ENCODE results near the gene OPCML. TPM values are rescaled to one million over a fixed set of nuclear protein-coding genes. Genes with fewer than 3 reads are reported as not detected.

OPCML gene
- total RNA-seq, 1 experiment from 2014 or later = 0.58 TPM

- H3K9me3 ChIP-seq (replicated peaks) = no peaks in the 10 kb centered on the region
- H3K36me3 ChIP-seq = no peaks in the 10 kb centered on the region
- H3K4me3 ChIP-seq = no peak overlapping the region
Observed at GRCh38 chr11:132872211-132872610, 660.1 kb downstream of the OPCML start.

GRCh38 chr11:132866783-132867545 lies 665.3 kb downstream of the OPCML start:
- no peaks in the 10 kb centered on the region for H3K4me1 ChIP-seq (replicated peaks)
- H3K4me3 ChIP-seq = no peak overlapping the region
- DNase-seq (ENCODE audit: low read depth in 1 of 2, low spot score in 2 of 2) = no peak
- H3K9me3 ChIP-seq (replicated peaks) = no peaks in the 10 kb centered on the region
- no peaks in the 10 kb centered on the region for H3K36me3 ChIP-seq
- no peaks in the 10 kb centered on the region for H3K27me3 ChIP-seq (replicated peaks)
- no peak overlapping the region for H3K27ac ChIP-seq

More at GRCh38 chr11:132872211-132872610, 660.1 kb downstream of the OPCML start:
- no peak overlapping the region for H3K27ac ChIP-seq
- no peak for DNase-seq (ENCODE audit: low read depth in 1 of 2, low spot score in 2 of 2)
- no peaks in the 10 kb centered on the region for H3K27me3 ChIP-seq (replicated peaks)
- no peaks in the 10 kb centered on the region for H3K4me1 ChIP-seq (replicated peaks)

DNA sequence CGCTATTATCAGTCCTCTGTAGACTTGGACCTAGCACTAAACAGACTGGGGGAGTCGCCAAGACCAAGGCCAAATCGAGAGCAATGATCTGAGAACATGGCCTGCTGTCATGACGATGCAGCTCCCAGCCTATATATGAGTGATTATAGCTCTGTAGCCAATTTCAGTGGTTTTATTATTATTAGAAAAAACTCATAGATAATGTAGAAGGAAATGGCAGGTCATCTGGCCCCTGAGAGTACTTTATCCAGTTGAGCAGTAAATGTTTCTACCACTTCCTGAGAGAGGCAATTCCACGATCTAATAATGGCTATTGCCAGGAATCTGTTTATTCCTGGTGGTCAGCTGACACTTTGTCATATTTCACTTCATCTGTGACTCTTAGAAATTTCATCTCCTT lies 666.7 kb downstream of the OPCML start:
- Histone ChIP-seq H3K36me3 (no peaks in the 10 kb centered on the region), H3K4me3 (no peak overlapping the region), H3K9me3 (replicated peaks) (no peaks in the 10 kb centered on the region), H3K4me1 (replicated peaks) (no peaks in the 10 kb centered on the region), H3K27ac (no peak overlapping the region), H3K27me3 (replicated peaks) (no peaks in the 10 kb centered on the region)
- no peak for DNase-seq (ENCODE audit: low read depth in 1 of 2, low spot score in 2 of 2)

GRCh38 chr11:132864811-132865576 lies 667.3 kb downstream of the OPCML start:
- DNase-seq (ENCODE audit: low read depth in 1 of 2, low spot score in 2 of 2) = no peak
- H3K27ac ChIP-seq = no peak overlapping the region

DNA sequence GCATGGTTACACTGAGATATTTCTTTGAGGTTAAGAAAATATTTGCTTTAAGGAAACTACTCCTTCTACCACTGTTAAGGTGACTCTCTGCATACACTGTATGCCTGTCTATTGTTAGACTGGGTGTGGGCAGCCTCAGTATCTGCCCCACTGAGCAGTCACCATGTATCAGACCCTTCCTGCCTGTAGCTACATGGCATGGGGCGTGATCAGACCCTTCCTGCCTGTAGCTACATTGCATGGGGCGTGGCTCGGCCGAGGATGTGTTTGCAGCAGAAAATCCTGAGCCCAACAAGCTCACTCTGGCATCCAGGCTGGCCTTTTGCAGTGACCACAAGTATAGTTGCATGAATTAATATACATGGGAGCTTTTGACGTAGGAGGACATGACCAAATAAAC lies 669.4 kb downstream of the OPCML start:
- Histone ChIP-seq H3K4me1 (replicated peaks) (no peaks in the 10 kb centered on the region), H3K36me3 (no peaks in the 10 kb centered on the region), H3K4me3 (no peak overlapping the region), H3K27me3 (replicated peaks) (no peaks in the 10 kb centered on the region), H3K9me3 (replicated peaks) (no peaks in the 10 kb centered on the region), H3K27ac (no peak overlapping the region)
- DNase-seq (ENCODE audit: low read depth in 1 of 2, low spot score in 2 of 2) = no peak

More at GRCh38 chr11:132864811-132865576, 667.3 kb downstream of the OPCML start:
- no peaks in the 10 kb centered on the region for H3K4me1 ChIP-seq (replicated peaks)
- H3K9me3 ChIP-seq (replicated peaks) = no peaks in the 10 kb centered on the region
- H3K4me3 ChIP-seq = no peak overlapping the region
- no peaks in the 10 kb centered on the region for H3K36me3 ChIP-seq
- no peaks in the 10 kb centered on the region for H3K27me3 ChIP-seq (replicated peaks)

GRCh38 chr11:132862137-132862536 lies 670.2 kb downstream of the OPCML start:
- H3K36me3 ChIP-seq = no peaks in the 10 kb centered on the region
- DNase-seq (ENCODE audit: low read depth in 1 of 2, low spot score in 2 of 2) = no peak
- no peaks in the 10 kb centered on the region for H3K9me3 ChIP-seq (replicated peaks)
- H3K27ac ChIP-seq = no peak overlapping the region
- H3K4me1 ChIP-seq (replicated peaks) = no peaks in the 10 kb centered on the region
- no peak overlapping the region for H3K4me3 ChIP-seq
- H3K27me3 ChIP-seq (replicated peaks) = no peaks in the 10 kb centered on the region

GRCh38 chr11:132859306-132859705 lies 673.0 kb downstream of the OPCML start:
- Histone ChIP-seq H3K4me1 (replicated peaks) (no peaks in the 10 kb centered on the region), H3K27ac (no peak overlapping the region), H3K27me3 (replicated peaks) (no peaks in the 10 kb centered on the region), H3K4me3 (no peak overlapping the region), H3K36me3 (no peaks in the 10 kb centered on the region), H3K9me3 (replicated peaks) (no peaks in the 10 kb centered on the region)
- DNase-seq (ENCODE audit: low read depth in 1 of 2, low spot score in 2 of 2) = no peak

- Histone ChIP-seq H3K27me3 (replicated peaks) (no peaks in the 10 kb centered on the region), H3K4me1 (replicated peaks) (no peaks in the 10 kb centered on the region), H3K4me3 (no peak overlapping the region), H3K36me3 (no peaks in the 10 kb centered on the region), H3K9me3 (replicated peaks) (no peaks in the 10 kb centered on the region), H3K27ac (no peak overlapping the region)
- no peak for DNase-seq (ENCODE audit: low read depth in 1 of 2, low spot score in 2 of 2)
Observed at GRCh38 chr11:132858223-132858622, 674.1 kb downstream of the OPCML start.

- DNase-seq (ENCODE audit: low read depth in 1 of 2, low spot score in 2 of 2) = no peak
- Histone ChIP-seq H3K36me3 (no peaks in the 10 kb centered on the region), H3K4me3 (no peak overlapping the region), H3K27me3 (replicated peaks) (no peaks in the 10 kb centered on the region), H3K27ac (no peak overlapping the region), H3K4me1 (replicated peaks) (no peaks in the 10 kb centered on the region), H3K9me3 (replicated peaks) (no peaks in the 10 kb centered on the region)
Observed at GRCh38 chr11:132856032-132856431, 676.3 kb downstream of the OPCML start.

- no peak for DNase-seq (ENCODE audit: low read depth in 1 of 2, low spot score in 2 of 2)
- Histone ChIP-seq H3K9me3 (replicated peaks) (no peaks in the 10 kb centered on the region), H3K4me1 (replicated peaks) (no peaks in the 10 kb centered on the region), H3K27me3 (replicated peaks) (no peaks in the 10 kb centered on the region), H3K27ac (no peak overlapping the region), H3K36me3 (no peaks in the 10 kb centered on the region), H3K4me3 (no peak overlapping the region)
Observed at GRCh38 chr11:132855516-132855915, 676.8 kb downstream of the OPCML start.

DNA sequence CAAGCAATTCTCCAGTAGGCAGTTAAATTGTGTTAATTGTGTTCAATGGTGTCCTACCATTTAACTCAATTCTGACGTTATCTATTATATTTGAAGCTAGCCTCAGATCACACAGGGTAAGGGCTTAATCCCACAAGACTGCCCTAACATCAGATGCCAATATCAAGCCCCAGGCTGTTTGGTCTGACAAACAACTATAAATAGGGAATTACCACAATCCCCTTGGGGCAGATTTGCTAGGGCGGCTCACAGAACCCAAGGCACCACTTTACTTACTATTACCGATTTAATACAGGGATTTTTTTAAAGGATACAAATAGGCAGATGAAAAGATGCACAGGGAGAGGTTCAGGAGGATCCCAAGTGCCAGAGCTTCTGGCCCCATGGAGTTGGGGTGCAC lies 678.4 kb downstream of the OPCML start:
- Histone ChIP-seq H3K27me3 (replicated peaks) (no peaks in the 10 kb centered on the region), H3K9me3 (replicated peaks) (no peaks in the 10 kb centered on the region), H3K36me3 (no peaks in the 10 kb centered on the region), H3K27ac (no peak overlapping the region), H3K4me3 (no peak overlapping the region), H3K4me1 (replicated peaks) (no peaks in the 10 kb centered on the region)
- DNase-seq (ENCODE audit: low read depth in 1 of 2, low spot score in 2 of 2) = no peak

- Histone ChIP-seq H3K27me3 (replicated peaks) (no peaks in the 10 kb centered on the region), H3K36me3 (no peaks in the 10 kb centered on the region), H3K4me3 (no peak overlapping the region), H3K9me3 (replicated peaks) (no peaks in the 10 kb centered on the region), H3K27ac (no peak overlapping the region), H3K4me1 (replicated peaks) (no peaks in the 10 kb centered on the region)
- DNase-seq (ENCODE audit: low read depth in 1 of 2, low spot score in 2 of 2) = no peak
Observed at GRCh38 chr11:132852361-132852760, 679.9 kb downstream of the OPCML start.

GRCh38 chr11:132851247-132851646 lies 681.1 kb downstream of the OPCML start:
- Histone ChIP-seq H3K4me3 (no peak overlapping the region), H3K36me3 (no peaks in the 10 kb centered on the region), H3K27me3 (replicated peaks) (no peaks in the 10 kb centered on the region), H3K27ac (no peak overlapping the region), H3K9me3 (replicated peaks) (no peaks in the 10 kb centered on the region), H3K4me1 (replicated peaks) (no peaks in the 10 kb centered on the region)
- no peak for DNase-seq (ENCODE audit: low read depth in 1 of 2, low spot score in 2 of 2)

- Histone ChIP-seq H3K4me3 (no peak overlapping the region), H3K4me1 (replicated peaks) (no peaks in the 10 kb centered on the region), H3K27me3 (replicated peaks) (no peaks in the 10 kb centered on the region), H3K9me3 (replicated peaks) (no peaks in the 10 kb centered on the region), H3K27ac (no peak overlapping the region), H3K36me3 (no peaks in the 10 kb centered on the region)
- DNase-seq (ENCODE audit: low read depth in 1 of 2, low spot score in 2 of 2) = no peak
Observed at GRCh38 chr11:132850266-132850665, 682.0 kb downstream of the OPCML start.
